GM18517 (cell line): ENCODE data around the gene SORCS2.

Source experiments
- ATAC-seq: cut with Tn5 transposase; IDR thresholded peaks from one replicate; pipeline ENCODE4 v1.9.1; 2021; ENCODE audit warnings: mild to moderate bottlenecking, moderate library complexity; ENCODE audit not compliant: unreplicated experiment

SORCS2 gene

GRCh38 chr4:7399440-7400234 lies 207.3 kb downstream of the SORCS2 start:
- no peak for ATAC-seq

DNA sequence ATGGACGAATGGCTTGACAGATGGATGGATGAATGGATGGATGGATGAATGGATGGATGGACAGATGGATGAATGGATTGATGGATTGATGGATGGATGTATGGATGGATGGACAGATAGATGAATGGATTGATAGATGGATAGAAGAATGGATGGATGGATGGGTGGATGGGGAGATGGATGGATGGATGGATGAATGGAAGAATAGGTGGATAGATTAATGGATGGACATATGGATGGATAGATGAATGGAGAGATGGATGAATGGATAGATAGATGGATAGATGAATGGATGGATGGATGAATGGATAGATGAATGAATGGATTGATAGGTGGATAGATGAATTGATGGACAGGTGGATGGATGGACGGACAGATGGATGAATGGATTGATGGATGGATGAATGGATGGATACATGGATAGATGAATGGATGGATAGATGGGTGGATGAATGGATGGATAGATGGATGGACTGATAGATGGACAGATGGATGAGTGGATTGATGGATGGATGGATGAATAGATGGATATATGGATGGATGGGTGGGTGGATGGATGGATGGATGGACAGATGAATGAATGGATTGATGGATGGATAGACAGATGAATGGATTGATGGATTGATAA lies 208.4 kb downstream of the SORCS2 start:
- no peak for ATAC-seq

DNA sequence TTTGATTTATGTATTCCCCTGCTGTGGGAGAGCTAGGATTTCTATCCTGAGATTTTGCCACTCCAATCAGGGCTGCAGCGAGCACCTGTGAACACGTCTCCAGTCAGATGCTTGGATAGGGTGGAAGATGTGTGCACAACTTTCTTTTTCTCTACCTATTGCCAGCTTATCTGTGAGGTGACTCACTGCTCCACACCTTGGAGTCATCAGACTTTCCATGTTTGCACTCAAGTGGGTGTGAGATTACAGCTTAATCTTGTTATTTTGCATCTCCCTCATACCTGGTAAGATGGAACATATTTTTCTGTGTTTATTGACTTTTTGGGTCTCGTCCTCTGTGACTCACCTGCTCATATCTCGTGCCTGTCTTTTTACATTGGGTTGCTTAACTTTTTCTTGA lies 210.2 kb downstream of the SORCS2 start:
- ATAC-seq, result no peak

DNA sequence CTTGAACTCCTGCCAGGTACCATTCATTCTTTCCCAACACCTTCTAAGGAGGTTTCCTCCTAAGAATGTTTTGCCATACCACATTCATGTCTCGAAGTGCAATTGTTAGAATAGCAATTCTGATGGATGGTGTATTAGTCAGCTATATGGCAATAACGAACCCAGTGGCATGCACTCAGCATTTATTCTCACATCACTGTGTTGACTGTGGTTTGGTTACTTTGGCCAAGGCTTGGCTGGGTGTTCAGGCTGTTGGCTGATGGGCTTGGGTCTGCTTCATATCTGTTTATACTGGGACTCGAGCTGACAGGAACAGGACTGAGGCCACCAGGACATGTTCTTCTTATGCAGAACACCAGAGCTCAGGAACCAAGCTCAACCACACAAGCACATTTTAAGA lies 210.7 kb downstream of the SORCS2 start:
- no peak for ATAC-seq

DNA sequence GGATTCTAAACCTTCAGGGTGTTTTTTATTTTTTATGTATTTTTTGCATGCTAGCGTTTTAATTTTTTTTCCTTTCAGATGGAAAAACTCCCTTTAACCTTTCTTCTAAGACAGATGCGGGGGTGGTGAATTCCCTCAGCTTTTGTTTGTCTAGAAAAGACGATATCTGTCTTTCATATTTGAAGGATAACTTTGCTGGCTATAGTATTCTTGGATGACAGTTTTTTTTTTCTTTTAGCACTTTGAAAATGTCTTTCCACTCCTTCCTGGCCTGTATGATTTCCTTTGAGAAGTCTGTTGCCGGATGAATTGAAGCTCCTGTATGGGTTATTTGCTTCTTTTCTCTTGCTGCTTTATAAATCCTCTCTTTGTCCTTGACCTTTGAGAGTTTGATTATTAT lies 215.8 kb downstream of the SORCS2 start:
- no peak for ATAC-seq

DNA sequence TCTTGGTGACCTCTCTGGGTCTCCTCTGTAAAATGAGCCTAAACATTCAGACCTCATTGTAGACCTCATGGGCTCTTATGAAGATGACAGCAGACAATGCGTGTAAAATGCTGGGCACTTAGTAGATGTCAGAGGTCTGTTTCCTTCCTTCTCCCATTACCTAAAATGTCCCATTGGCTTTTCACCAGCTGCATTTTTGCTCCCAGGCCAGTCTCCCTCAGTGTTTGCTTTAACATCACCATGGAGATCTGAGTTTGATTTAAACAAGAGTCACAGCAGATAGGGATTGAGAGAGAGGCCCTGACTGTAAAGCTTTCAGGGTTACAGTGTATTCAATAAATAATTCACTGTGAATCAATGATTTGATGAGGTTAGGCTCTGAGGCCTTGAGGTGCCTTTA lies 218.1 kb downstream of the SORCS2 start:
- ATAC-seq, result no peak

- ATAC-seq, result no peak
These were observed 219.2 kb downstream of the SORCS2 start for GRCh38 chr4:7411491-7411890.

DNA sequence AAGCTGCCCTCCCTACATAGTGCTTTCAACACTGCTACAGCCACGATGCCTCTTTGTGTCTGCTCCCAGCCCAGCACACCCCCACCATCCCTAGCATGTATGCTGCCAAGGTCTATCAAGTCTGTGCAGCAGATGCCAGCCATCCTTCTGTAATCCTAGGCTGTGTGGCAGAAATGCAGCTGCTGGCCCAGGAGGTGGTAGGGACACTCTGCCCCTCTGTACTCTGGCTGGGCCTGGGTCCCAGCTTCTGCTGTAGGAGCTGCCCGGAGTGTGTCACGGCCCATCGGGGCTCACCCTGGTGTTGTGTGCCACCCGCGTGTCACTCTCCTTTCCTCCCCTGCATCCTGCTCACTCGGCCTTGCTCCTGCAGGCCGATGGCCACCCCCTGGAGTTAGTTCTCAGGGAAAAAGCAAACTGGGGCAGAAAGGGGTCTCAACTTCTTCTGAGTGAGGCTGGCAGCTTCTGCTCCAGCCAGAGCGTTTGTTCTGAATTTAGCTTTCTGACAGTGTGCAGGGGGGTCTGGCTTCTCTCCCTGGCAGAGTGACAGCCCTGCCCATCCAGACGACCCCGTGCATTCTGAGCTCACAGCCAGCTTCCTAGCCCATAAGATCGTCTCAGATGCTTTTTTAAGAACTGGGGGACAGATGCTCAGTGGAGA lies 219.7 kb downstream of the SORCS2 start:
- ATAC-seq, result no peak

DNA sequence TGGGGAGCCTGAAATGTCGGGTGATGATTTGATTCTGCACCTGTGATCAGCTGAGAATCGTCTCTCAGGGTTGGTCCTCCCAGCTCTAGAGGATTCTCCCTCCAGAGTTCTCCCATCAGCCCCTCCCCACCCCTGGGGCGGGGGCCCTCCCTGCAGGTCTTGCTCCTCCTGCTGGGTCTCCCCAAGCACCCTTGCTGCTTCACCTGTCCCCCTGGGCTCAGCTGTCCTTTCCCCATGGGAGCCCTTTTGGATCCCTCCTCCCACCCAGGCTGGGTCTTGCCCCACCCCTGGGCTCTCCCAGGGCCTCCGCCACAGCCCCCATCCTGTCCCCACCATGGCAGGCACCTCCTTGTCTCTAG lies 220.2 kb downstream of the SORCS2 start:
- ATAC-seq, result no peak

DNA sequence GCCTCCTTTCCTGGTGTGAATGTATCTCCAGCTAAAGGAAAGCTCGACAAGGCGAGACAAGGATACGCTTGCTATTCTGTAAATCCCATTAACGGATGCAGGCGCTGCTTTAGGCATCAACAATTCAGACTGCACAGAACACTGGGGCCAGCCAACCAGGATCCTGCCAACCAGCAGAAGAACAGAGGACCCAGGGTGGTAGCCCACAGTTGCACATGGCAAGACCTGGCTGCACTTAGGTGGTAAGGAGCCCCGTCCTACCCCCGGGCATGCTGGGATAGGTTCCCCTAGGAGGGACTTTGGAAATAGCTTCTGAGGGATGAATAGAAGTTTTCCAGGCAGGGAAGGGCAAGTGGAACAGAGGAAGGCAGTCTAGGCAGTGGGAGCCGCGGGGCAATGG lies 221.7 kb downstream of the SORCS2 start:
- no peak for ATAC-seq

DNA sequence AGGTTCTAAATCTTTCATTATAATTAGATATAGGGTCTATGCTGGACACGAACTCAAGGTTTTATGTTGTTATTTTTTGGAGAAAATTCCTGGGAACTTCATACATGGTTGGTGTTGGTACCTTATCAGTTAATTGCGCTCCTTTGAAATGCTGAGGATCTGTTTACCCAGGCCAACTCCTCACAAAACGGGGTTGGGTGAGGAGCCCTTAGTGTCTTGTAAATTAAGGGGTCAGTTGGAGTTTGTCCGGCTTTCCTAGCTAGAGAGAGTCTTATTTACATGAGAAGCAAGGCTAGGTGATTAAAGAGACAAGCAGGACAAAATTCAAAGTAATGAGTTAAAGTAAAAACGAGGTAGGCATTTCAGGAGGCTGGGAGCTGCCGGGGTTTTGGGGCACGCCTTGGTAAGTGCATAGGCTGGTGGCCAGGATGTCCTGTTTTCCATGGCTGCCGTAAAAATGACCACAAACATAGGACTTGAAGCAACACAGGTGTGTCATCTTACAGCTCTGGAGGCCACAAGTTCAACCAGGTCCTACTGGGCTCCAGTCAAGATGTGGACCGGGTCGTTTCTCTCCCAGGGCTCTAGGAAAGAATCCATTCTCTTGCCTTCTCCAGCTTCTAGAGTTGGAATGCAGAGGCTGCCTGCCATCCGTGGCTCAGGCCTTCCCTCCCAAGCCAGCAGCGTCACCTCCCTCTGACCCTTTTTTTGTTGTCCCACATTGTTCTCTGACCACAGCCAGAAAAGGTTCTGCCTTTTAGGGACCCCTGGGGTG lies 222.6 kb downstream of the SORCS2 start:
- ATAC-seq, result no peak

GRCh38 chr4:7415927-7416686 lies 223.8 kb downstream of the SORCS2 start:
- ATAC-seq, result no peak

DNA sequence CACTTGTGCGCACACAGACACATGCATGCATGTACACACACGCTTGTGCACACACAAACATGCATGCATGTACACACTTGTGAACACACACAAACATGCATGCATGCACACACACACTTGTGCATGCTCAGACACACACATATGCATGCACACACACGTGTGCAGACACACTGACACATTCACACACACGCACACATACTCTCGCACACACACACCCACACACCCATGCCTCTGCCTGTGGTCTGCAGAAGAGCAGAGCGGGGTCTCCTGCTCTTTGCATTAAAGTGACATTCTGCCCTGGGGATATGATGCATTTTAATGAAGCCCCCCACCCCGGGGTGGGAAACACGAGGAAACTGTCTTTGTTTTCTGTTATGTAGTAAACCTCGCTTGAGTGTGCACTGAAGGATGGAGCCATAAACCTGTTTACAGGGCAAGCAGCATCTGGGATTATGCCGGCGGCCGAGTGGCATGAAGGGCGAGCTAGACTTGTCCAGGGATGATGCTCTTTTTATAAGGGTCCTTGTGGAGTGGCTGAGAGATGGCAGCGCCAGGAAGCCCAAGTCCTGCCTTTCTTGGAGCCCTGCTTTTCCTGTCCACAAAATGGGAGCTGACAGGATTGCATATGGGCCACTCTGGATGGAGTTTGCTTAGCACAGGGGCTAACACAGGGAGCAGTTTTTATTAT lies 224.6 kb downstream of the SORCS2 start:
- no peak for ATAC-seq

DNA sequence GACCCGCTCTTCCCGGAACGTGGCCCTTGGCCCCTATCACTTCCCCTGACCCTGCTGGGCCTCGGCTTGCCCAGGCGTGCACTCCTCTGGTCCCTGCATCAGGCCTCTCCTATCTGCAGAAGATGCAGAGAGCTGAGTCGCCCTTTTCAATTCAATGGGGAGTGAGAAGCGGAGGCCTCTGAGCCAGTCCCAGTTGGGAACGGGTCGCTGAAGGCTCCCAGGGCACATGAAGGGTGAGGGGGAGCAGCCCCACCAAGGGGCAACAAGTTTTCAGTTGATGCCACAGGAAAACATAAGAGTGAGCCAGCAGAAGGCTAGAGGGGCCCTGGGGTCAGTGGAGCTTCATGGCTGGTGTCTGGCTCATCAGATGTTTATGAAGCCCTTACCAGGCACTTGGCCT lies 225.3 kb downstream of the SORCS2 start:
- no peak for ATAC-seq

DNA sequence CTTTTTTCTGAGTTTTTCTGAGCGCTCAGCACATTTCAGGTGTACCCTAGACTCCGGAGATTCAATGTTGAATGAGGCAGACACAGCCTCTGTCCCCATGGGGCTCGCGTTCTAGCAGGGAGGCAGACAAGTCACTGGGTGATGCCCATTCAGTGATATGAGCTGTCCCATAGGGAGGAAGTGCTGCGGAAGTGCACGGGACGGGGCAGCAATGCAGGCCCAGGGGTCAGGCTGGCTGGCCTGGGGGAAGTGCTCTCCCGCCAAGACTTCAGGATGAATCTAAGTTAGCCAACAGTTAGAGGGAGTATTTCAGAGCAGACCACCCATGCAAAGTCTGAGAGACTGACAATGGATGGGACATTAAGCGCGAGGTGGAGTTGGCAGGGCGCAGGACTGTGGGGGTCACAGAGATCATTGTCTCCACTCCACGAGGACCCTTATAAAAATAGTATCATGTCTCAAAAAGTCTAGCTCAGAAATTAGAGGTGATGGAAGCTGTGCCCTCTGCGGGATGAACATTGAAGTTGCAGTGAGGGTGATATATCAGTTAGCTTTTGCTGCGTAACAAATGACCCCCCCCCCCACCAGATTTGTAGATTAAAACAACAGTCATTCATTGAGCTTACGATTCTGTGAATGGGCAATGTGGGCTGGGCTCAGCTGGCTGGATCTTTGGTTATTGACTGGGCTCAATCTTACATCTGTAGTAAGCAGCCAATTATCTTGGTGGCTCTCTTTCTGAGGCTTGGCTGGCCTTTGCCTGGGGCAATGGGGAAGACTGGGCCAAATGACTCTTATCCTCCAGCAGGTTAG lies 226.0 kb downstream of the SORCS2 start:
- ATAC-seq, result no peak

GRCh38 chr4:7419961-7420660 lies 227.8 kb downstream of the SORCS2 start:
- no peak for ATAC-seq

GRCh38 chr4:7420661-7421040 lies 228.3 kb downstream of the SORCS2 start:
- ATAC-seq, result no peak

DNA sequence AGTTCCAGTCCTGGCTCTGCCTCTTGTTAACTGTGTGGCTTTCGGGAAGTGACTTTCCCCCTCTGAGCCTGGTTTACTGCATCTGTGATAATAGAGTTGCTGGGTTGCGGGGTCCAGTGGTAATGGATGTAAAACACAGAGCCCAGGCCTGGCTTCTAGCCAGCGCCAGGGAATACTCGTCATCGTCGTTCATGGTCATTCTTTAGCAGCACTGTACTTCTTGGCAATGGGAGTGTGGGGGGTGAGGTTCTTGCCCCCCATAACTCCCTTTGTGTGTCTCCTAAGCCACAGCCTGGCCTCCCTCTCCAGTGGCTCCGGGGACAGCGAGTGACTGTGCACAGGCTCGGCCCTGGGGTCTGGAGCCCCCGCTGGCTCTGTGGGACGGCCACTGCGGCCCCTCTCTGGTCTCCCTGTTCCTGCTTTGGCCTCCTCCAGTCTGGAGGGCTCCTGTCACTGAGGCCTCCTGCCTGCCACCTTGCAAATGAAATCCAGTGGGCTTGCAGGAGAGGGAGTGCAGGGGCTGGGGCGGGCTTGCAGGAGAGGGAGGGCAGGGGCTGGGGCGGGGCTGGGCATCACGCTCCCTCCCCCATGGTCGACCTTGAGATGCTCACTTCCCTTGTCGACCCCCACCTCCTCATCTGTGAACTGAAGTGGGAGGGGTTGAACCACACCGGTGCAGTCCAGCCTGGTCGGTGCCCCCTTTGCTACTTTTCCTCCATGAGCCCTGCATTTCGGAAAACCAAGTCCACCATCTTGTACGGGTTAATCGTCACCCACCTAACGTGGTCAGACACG lies 229.2 kb downstream of the SORCS2 start:
- ATAC-seq, result no peak
